ENCODE results near the gene UBTD2. TPM values are rescaled to one million over a fixed set of nuclear protein-coding genes. Genes with fewer than 3 reads are reported as not detected.

UBTD2 gene
- total RNA-seq, 1 donor from 2014 or later: 9.0 TPM

GRCh38 chr5:172187118-172188032 lies 96.2 kb downstream of the UBTD2 start:
- Mint-ChIP-seq H3K4me1 (peaks cover 52% of the 10 kb centered on the region), H3K27me3 (no peaks in the 10 kb centered on the region), H3K36me3 (ENCODE audit: low read depth) (peaks cover 32% of the 10 kb centered on the region), H3K9me3 (no peaks in the 10 kb centered on the region), H3K4me3 (peak overlapping the region; percentile 100), H3K27ac (peak overlapping the region; percentile 97)
- peak; percentile 61 for DNase-seq
- TF ChIP-seq, protein P1, sequence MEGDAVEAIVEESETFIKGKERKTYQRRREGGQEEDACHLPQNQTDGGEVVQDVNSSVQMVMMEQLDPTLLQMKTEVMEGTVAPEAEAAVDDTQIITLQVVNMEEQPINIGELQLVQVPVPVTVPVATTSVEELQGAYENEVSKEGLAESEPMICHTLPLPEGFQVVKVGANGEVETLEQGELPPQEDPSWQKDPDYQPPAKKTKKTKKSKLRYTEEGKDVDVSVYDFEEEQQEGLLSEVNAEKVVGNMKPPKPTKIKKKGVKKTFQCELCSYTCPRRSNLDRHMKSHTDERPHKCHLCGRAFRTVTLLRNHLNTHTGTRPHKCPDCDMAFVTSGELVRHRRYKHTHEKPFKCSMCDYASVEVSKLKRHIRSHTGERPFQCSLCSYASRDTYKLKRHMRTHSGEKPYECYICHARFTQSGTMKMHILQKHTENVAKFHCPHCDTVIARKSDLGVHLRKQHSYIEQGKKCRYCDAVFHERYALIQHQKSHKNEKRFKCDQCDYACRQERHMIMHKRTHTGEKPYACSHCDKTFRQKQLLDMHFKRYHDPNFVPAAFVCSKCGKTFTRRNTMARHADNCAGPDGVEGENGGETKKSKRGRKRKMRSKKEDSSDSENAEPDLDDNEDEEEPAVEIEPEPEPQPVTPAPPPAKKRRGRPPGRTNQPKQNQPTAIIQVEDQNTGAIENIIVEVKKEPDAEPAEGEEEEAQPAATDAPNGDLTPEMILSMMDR (IDR thresholded peaks at IDR 0.05): no peak
- peak; percentile 38 for ATAC-seq (ENCODE audit: low read depth)
- ChIA-PET CTCF (interaction anchor here (0.7 to 5.7 kb wide), 14 partner anchors 9 to 275 kb away, joined by 3 to 94 read pairs (median 6); partner anchors contain the start of genes FBXW11 and UBTD2), POLR2A (interaction anchor here (0.6 to 8.4 kb wide), 23 partner anchors 8 to 1541 kb away, joined by 3 to 184 read pairs (median 5); partner anchors contain the start of genes ATP6V0E1, FBXW11, NPM1 and UBTD2)
- intact Hi-C loops (cut with micrococcal nuclease): loop anchor here (1.0 to 10.0 kb wide), 16 partner anchors 8 to 869 kb away; partner anchors contain the start of genes CREBRF, DUSP1, FBXW11 and NPM1

DNA sequence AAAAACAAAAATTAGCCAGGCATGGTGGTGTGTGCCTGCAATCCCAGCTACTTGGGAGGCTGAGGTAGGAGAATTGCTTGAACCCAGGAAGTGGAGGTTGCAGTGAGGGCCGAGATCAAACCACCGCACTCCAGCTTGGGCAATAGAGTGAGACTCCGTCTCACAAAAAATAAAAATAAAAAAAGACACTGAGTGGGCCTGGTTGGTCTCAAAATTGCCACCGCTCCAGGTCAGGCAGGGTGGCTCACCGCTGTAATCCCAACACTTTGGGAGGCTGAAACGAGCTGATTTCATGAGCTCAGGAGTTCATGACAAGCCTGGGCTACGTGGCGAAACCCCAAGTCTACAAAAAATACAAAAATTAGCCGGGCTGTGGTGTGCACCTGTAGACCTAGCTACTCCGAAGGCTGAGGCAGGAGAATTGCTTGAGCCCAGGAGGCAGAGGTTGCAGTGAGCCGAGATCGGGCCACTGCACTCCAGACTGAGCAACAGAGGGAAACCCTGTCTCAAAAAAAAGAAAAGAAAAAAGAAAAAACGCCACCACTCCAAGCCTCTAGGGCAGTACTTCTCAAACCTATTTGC lies 97.4 kb downstream of the UBTD2 start:
- Mint-ChIP-seq H3K36me3 (ENCODE audit: low read depth) (peaks cover 36% of the 10 kb centered on the region), H3K4me1 (peaks cover 56% of the 10 kb centered on the region), H3K9me3 (no peaks in the 10 kb centered on the region), H3K27me3 (no peaks in the 10 kb centered on the region), H3K4me3 (peak overlapping the region; percentile 100), H3K27ac (peak overlapping the region; percentile 97)
- ATAC-seq (ENCODE audit: low read depth) (no peak), DNase-seq (no peak)
- TF ChIP-seq, protein P1 (IDR thresholded peaks at IDR 0.05): no peak
- intact Hi-C loops (cut with micrococcal nuclease): loop anchor here (2.0 to 10.0 kb wide), 5 partner anchors 89 to 799 kb away; partner anchors contain the start of genes DUSP1, NPM1 and RPL26L1
- CTCF ChIA-PET: interaction anchor here (1.1 to 5.7 kb wide), 7 partner anchors 12 to 274 kb away, joined by 3 to 94 read pairs (median 17); partner anchors contain the start of gene UBTD2
- POLR2A ChIA-PET: interaction anchor here (0.7 to 8.4 kb wide), 14 partner anchors 7 to 797 kb away, joined by 3 to 184 read pairs (median 5); partner anchors contain the start of genes ATP6V0E1 and UBTD2

GRCh38 chr5:172185096-172185461 lies 98.5 kb downstream of the UBTD2 start:
- H3K4me3 Mint-ChIP-seq: peak overlapping the region; percentile 100
- DNase-seq (no peak), ATAC-seq (ENCODE audit: low read depth) (no peak)
- H3K27me3 Mint-ChIP-seq: no peaks in the 10 kb centered on the region
- CTCF ChIA-PET: interaction anchor here (1.2 to 5.7 kb wide), 4 partner anchors 11 to 98 kb away, joined by 3 to 74 read pairs (median 32); partner anchors contain the start of gene UBTD2
- peak overlapping the region; percentile 97 for H3K27ac Mint-ChIP-seq
- TF ChIP-seq, protein P1 (IDR thresholded peaks at IDR 0.05): no peak
- peaks cover 43% of the 10 kb centered on the region for H3K36me3 Mint-ChIP-seq (ENCODE audit: low read depth)
- H3K9me3 Mint-ChIP-seq: no peaks in the 10 kb centered on the region
- H3K4me1 Mint-ChIP-seq: peaks cover 67% of the 10 kb centered on the region
- POLR2A ChIA-PET: interaction anchor here (0.8 to 8.4 kb wide), 6 partner anchors 10 to 178 kb away, joined by 3 to 184 read pairs (median 26); no protein-coding TSS in a partner anchor
- intact Hi-C loops (cut with micrococcal nuclease): loop anchor here (5.0 to 10.0 kb wide), 4 partner anchors 128 to 798 kb away; partner anchors contain the start of genes DUSP1, NPM1 and RPL26L1

- DNase-seq: no peak
- POLR2A ChIA-PET: interaction anchor here (0.5 to 8.4 kb wide), 4 partner anchors 9 to 588 kb away, joined by 3 to 184 read pairs (median 7); no protein-coding TSS in a partner anchor
- H3K27ac Mint-ChIP-seq: peak overlapping the region; percentile 97
- no peak overlapping the region for H3K4me3 Mint-ChIP-seq
- intact Hi-C loops (cut with micrococcal nuclease): loop anchor here (10.0 kb wide), 1 partner anchor 771 kb away; the partner anchor contains the start of gene RPL26L1
- no peaks in the 10 kb centered on the region for H3K9me3 Mint-ChIP-seq
- peaks cover 76% of the 10 kb centered on the region for H3K4me1 Mint-ChIP-seq
- no peak for ATAC-seq (ENCODE audit: low read depth)
- H3K27me3 Mint-ChIP-seq: no peaks in the 10 kb centered on the region
- TF ChIP-seq, protein P1 (IDR thresholded peaks at IDR 0.05): no peak
- peaks cover 44% of the 10 kb centered on the region for H3K36me3 Mint-ChIP-seq (ENCODE audit: low read depth)
- CTCF ChIA-PET: interaction anchor here (1.1 to 5.6 kb wide), 2 partner anchors 10 to 110 kb away, joined by 3 to 48 read pairs; no protein-coding TSS in a partner anchor
Observed at GRCh38 chr5:172183881-172184280, 99.7 kb downstream of the UBTD2 start.

Data from activated B cell treated with CpG ODN at 0.5 μM for 24 hours (primary cell).